HCT116 (cell line): ENCODE data around the gene RBM19.

Source experiments
- CTCF ChIP-seq, 3 experiments: fragments of 200-600 bp in 1 of 3; sonication (generic) in 1 of 3; IDR thresholded peaks in 2 of 3; conservative IDR thresholded peaks in 1 of 3; 2 replicates each; pipeline ENCODE4 v1.5.1; 2012 to 2017; ENCODE audit warnings: low read depth in 2 of 3, low read length in 2 of 3, antibody characterized with exemption in 1 of 3, borderline replicate concordance in 1 of 3, control low read depth in 1 of 3, mild to moderate bottlenecking in 1 of 3, mixed read lengths in 1 of 3, mixed run types in 1 of 3, moderate library complexity in 1 of 3; ENCODE audit not compliant: insufficient read depth in 1 of 3
- JUND ChIP-seq: IDR thresholded peaks from 2 replicates; pipeline ENCODE4 v1.6.1; 2012
- MAX ChIP-seq: IDR thresholded peaks from 2 replicates; pipeline ENCODE4 v1.6.1; 2012
- POLR2A ChIP-seq: IDR thresholded peaks from 2 replicates; pipeline ENCODE4 v1.7.0; 2011; ENCODE audit warnings: borderline replicate concordance; ENCODE audit not compliant: insufficient read depth, insufficient read length; ENCODE audit errors: extremely low read depth
- POLR2AphosphoS5 ChIP-seq: IDR thresholded peaks from 2 replicates; pipeline ENCODE4 v1.6.1; 2011; ENCODE audit warnings: mild to moderate bottlenecking, low read depth, low read length, moderate library complexity
- ZNF274 ChIP-seq: fragments of 200-500 bp; sonication (Bioruptor generic); IDR thresholded peaks from 2 replicates; pipeline ENCODE4 v1.6.1; 2014; ENCODE audit warnings: mild to moderate bottlenecking, low read depth, low read length, inconsistent platforms

- TF ChIP-seq CTCF (IDR thresholded peaks at IDR 0.05 in 2 of 3, conservative IDR thresholded peaks at IDR 0.05 in 1 of 3; ENCODE audit: borderline replicate concordance in 1 of 3, insufficient read depth in 1 of 3, low read depth in 2 of 3, low read length in 2 of 3) (no peak), POLR2AphosphoS5 (no peak), JUND (no peak), ZNF274 (no peak), POLR2A (no peak), MAX (no peak)
Measured at GRCh38 chr12:113958108-113958507, 8.0 kb downstream of the RBM19 start.
